ENCODE results near the gene PRDM5.
"Not testable (repeated sequence)": the region's sequence is repeated elsewhere in the genome, so short reads cannot be mapped to it uniquely, and the experiment has no call there.

The PRDM5 gene

GRCh38 chr4:120753854-120754253 is 168.7 kb downstream of the PRDM5 start:
- H3K27ac Mint-ChIP-seq = no peak overlapping the region
- H3K4me1 Mint-ChIP-seq (ENCODE audit: low read depth) = no peaks in the 10 kb centered on the region
- H3K9me3 Mint-ChIP-seq = peaks cover 13% of the 10 kb centered on the region
- no peak overlapping the region for H3K4me3 Mint-ChIP-seq
- no peaks in the 10 kb centered on the region for H3K27me3 Mint-ChIP-seq
- H3K36me3 Mint-ChIP-seq (ENCODE audit: low read depth) = no peaks in the 10 kb centered on the region
- DNase-seq = no peak

- Mint-ChIP-seq H3K9me3 (peaks cover 13% of the 10 kb centered on the region), H3K4me3 (no peak overlapping the region), H3K27ac (no peak overlapping the region), H3K4me1 (ENCODE audit: low read depth) (no peaks in the 10 kb centered on the region), H3K36me3 (ENCODE audit: low read depth) (no peaks in the 10 kb centered on the region), H3K27me3 (no peaks in the 10 kb centered on the region)
- DNase-seq = no peak
Measured at GRCh38 chr4:120750152-120750525, 172.4 kb downstream of the PRDM5 start.

- H3K36me3 Mint-ChIP-seq (ENCODE audit: low read depth) = no peaks in the 10 kb centered on the region
- H3K4me1 Mint-ChIP-seq (ENCODE audit: low read depth) = no peaks in the 10 kb centered on the region
- H3K9me3 Mint-ChIP-seq = peaks cover 13% of the 10 kb centered on the region
- H3K4me3 Mint-ChIP-seq = no peak overlapping the region
- no peaks in the 10 kb centered on the region for H3K27me3 Mint-ChIP-seq
- DNase-seq = no peak
- H3K27ac Mint-ChIP-seq = no peak overlapping the region
Measured at GRCh38 chr4:120749445-120750151, 172.9 kb downstream of the PRDM5 start.

GRCh38 chr4:120741636-120742035 is 180.9 kb downstream of the PRDM5 start:
- H3K9me3 Mint-ChIP-seq; H3K4me1 Mint-ChIP-seq (ENCODE audit: low read depth); DNase-seq; H3K36me3 Mint-ChIP-seq (ENCODE audit: low read depth); H3K4me3 Mint-ChIP-seq; H3K27ac Mint-ChIP-seq: not testable (repeated sequence)
- peaks cover 13% of the 10 kb centered on the region for H3K27me3 Mint-ChIP-seq

- Mint-ChIP-seq H3K27ac (no peak overlapping the region), H3K9me3 (no peaks in the 10 kb centered on the region), H3K4me3 (no peak overlapping the region), H3K27me3 (peaks cover 11% of the 10 kb centered on the region), H3K36me3 (ENCODE audit: low read depth) (no peaks in the 10 kb centered on the region), H3K4me1 (ENCODE audit: low read depth) (no peaks in the 10 kb centered on the region)
- no peak for DNase-seq
Measured at GRCh38 chr4:120736312-120736711, 186.2 kb downstream of the PRDM5 start.

- no peaks in the 10 kb centered on the region for H3K36me3 Mint-ChIP-seq (ENCODE audit: low read depth)
- H3K9me3 Mint-ChIP-seq = no peaks in the 10 kb centered on the region
- H3K4me3 Mint-ChIP-seq = no peak overlapping the region
- no peak overlapping the region for H3K27ac Mint-ChIP-seq
- H3K27me3 Mint-ChIP-seq = no peaks in the 10 kb centered on the region
- H3K4me1 Mint-ChIP-seq (ENCODE audit: low read depth) = no peaks in the 10 kb centered on the region
- DNase-seq = no peak
Measured at GRCh38 chr4:120733968-120734367, 188.6 kb downstream of the PRDM5 start.

- H3K27me3 Mint-ChIP-seq = no peaks in the 10 kb centered on the region
- H3K4me3 Mint-ChIP-seq = no peak overlapping the region
- H3K27ac Mint-ChIP-seq = no peak overlapping the region
- no peak for DNase-seq
- H3K4me1 Mint-ChIP-seq (ENCODE audit: low read depth) = no peaks in the 10 kb centered on the region
- H3K9me3 Mint-ChIP-seq = no peaks in the 10 kb centered on the region
- no peaks in the 10 kb centered on the region for H3K36me3 Mint-ChIP-seq (ENCODE audit: low read depth)
Measured at GRCh38 chr4:120733054-120733453, 189.5 kb downstream of the PRDM5 start.

- Mint-ChIP-seq H3K27me3 (no peaks in the 10 kb centered on the region), H3K27ac (no peak overlapping the region), H3K36me3 (ENCODE audit: low read depth) (no peaks in the 10 kb centered on the region), H3K4me1 (ENCODE audit: low read depth) (no peaks in the 10 kb centered on the region), H3K4me3 (no peak overlapping the region), H3K9me3 (no peaks in the 10 kb centered on the region)
- no peak for DNase-seq
Measured at GRCh38 chr4:120731561-120731960, 191.0 kb downstream of the PRDM5 start.

GRCh38 chr4:120730777-120731320 is 191.7 kb downstream of the PRDM5 start:
- H3K36me3 Mint-ChIP-seq (ENCODE audit: low read depth) = no peaks in the 10 kb centered on the region
- no peak overlapping the region for H3K27ac Mint-ChIP-seq
- H3K4me3 Mint-ChIP-seq = no peak overlapping the region
- DNase-seq = no peak
- H3K4me1 Mint-ChIP-seq (ENCODE audit: low read depth) = no peaks in the 10 kb centered on the region
- no peaks in the 10 kb centered on the region for H3K27me3 Mint-ChIP-seq
- H3K9me3 Mint-ChIP-seq = no peaks in the 10 kb centered on the region

GRCh38 chr4:120728892-120729675 is 193.4 kb downstream of the PRDM5 start:
- Mint-ChIP-seq H3K4me1 (ENCODE audit: low read depth) (no peaks in the 10 kb centered on the region), H3K27ac (no peak overlapping the region), H3K27me3 (no peaks in the 10 kb centered on the region), H3K4me3 (no peak overlapping the region), H3K36me3 (ENCODE audit: low read depth) (no peaks in the 10 kb centered on the region), H3K9me3 (no peaks in the 10 kb centered on the region)
- no peak for DNase-seq

GRCh38 chr4:120725639-120726580 is 196.6 kb downstream of the PRDM5 start:
- Mint-ChIP-seq H3K4me3 (no peak overlapping the region), H3K36me3 (ENCODE audit: low read depth) (no peaks in the 10 kb centered on the region), H3K4me1 (ENCODE audit: low read depth) (no peaks in the 10 kb centered on the region), H3K27me3 (no peaks in the 10 kb centered on the region), H3K9me3 (no peaks in the 10 kb centered on the region), H3K27ac (no peak overlapping the region)
- DNase-seq = no peak

GRCh38 chr4:120724656-120725055 is 197.9 kb downstream of the PRDM5 start:
- Mint-ChIP-seq H3K4me1 (ENCODE audit: low read depth) (no peaks in the 10 kb centered on the region), H3K4me3 (no peak overlapping the region), H3K27ac (no peak overlapping the region), H3K27me3 (no peaks in the 10 kb centered on the region), H3K9me3 (no peaks in the 10 kb centered on the region), H3K36me3 (ENCODE audit: low read depth) (no peaks in the 10 kb centered on the region)
- no peak for DNase-seq

- H3K27ac Mint-ChIP-seq = no peak overlapping the region
- DNase-seq = no peak
- no peak overlapping the region for H3K4me3 Mint-ChIP-seq
- no peaks in the 10 kb centered on the region for H3K27me3 Mint-ChIP-seq
- H3K4me1 Mint-ChIP-seq (ENCODE audit: low read depth) = peaks cover 1% of the 10 kb centered on the region
- H3K9me3 Mint-ChIP-seq = no peaks in the 10 kb centered on the region
- H3K36me3 Mint-ChIP-seq (ENCODE audit: low read depth) = no peaks in the 10 kb centered on the region
Measured at GRCh38 chr4:120723986-120724385, 198.5 kb downstream of the PRDM5 start.

- Mint-ChIP-seq H3K27ac (no peak overlapping the region), H3K36me3 (ENCODE audit: low read depth) (no peaks in the 10 kb centered on the region), H3K9me3 (no peaks in the 10 kb centered on the region), H3K4me3 (no peak overlapping the region), H3K4me1 (ENCODE audit: low read depth) (peaks cover 1% of the 10 kb centered on the region), H3K27me3 (no peaks in the 10 kb centered on the region)
- DNase-seq = no peak
Measured at GRCh38 chr4:120723105-120723504, 199.4 kb downstream of the PRDM5 start.

Measured in activated T-cell treated with anti-CD3 and anti-CD28 coated beads, Interleukin-2, amount 50 U/mL, for 24 hours (primary cell).